Measurements from ENCODE around the gene PRR33. TPM values are rescaled to one million over a fixed set of nuclear protein-coding genes. Genes with fewer than 3 reads are reported as not detected.

The PRR33 gene
- total RNA-seq, 2 donors from 2014 or later, result not detected

DNA sequence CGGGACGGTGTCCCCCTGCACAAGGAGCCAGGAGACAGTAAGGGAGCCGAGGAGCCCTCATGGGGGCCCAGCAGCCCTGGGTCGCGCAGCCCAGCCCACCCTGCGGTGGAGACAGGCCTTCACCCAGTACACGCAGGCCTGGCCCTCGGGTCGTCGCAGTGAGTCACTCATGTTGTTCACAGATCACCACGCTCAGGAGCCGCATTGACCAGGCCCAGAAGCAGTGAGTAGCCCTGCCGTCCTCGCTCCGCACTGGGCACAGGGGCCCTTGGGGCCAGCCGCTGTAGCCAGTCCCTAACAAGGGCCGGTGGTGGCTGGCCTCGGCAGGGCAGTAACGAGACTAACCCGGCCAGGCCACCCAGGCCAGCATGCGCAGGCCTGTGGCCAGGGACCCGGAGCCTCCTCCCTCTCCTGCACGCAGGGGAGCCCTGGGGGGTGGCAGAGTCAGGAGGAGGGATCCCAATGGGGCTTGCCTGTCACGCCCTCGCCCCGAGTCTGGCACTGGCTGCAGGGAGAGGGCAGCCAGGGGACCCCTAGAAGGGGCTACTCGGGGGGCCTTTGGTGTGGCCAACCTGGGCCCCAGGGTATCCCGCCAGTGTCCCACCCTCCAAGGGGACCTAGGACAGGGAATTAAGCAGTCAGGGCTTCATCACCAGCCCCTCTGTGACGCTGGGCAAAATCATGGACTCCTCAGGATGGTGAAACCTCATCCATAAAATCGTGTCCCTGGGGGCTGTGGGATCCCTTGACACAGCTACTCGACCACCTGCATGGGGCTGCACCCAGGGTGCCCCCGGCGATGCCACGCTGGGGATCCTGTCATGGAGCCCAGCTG is 45.3 kb upstream of the PRR33 start:
- Histone ChIP-seq H3K9me3 (no peaks in the 10 kb centered on the region), H3K4me3 (no peak overlapping the region), H3K36me3 (replicated peaks in 1 of 2; ENCODE audit: insufficient read depth in 1 of 2, low read depth in 2 of 2) (no peaks in the 10 kb centered on the region), H3K4me1 (no peaks in the 10 kb centered on the region), H3K27me3 (no peaks in the 10 kb centered on the region), H3K27ac (no peak overlapping the region)
- no peak for ATAC-seq
- intact Hi-C loops (cut with DNase I), result loop anchor here (2.0 kb wide), 1 partner anchor 22 kb away; no protein-coding TSS in a partner anchor
- WGBS, 2 donors, result 91% methylated on average over 24 of the region's 34 CpGs; no CpG with 5 or more reads in 1 of the 2 donors
- TF ChIP-seq, protein P1, sequence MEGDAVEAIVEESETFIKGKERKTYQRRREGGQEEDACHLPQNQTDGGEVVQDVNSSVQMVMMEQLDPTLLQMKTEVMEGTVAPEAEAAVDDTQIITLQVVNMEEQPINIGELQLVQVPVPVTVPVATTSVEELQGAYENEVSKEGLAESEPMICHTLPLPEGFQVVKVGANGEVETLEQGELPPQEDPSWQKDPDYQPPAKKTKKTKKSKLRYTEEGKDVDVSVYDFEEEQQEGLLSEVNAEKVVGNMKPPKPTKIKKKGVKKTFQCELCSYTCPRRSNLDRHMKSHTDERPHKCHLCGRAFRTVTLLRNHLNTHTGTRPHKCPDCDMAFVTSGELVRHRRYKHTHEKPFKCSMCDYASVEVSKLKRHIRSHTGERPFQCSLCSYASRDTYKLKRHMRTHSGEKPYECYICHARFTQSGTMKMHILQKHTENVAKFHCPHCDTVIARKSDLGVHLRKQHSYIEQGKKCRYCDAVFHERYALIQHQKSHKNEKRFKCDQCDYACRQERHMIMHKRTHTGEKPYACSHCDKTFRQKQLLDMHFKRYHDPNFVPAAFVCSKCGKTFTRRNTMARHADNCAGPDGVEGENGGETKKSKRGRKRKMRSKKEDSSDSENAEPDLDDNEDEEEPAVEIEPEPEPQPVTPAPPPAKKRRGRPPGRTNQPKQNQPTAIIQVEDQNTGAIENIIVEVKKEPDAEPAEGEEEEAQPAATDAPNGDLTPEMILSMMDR (IDR thresholded peaks at IDR 0.05), result no peak
- no peak for TF ChIP-seq POLR2A (IDR thresholded peaks at IDR 0.05)
- peak in 1 of 4 donors; percentile 7 for DNase-seq

DNA sequence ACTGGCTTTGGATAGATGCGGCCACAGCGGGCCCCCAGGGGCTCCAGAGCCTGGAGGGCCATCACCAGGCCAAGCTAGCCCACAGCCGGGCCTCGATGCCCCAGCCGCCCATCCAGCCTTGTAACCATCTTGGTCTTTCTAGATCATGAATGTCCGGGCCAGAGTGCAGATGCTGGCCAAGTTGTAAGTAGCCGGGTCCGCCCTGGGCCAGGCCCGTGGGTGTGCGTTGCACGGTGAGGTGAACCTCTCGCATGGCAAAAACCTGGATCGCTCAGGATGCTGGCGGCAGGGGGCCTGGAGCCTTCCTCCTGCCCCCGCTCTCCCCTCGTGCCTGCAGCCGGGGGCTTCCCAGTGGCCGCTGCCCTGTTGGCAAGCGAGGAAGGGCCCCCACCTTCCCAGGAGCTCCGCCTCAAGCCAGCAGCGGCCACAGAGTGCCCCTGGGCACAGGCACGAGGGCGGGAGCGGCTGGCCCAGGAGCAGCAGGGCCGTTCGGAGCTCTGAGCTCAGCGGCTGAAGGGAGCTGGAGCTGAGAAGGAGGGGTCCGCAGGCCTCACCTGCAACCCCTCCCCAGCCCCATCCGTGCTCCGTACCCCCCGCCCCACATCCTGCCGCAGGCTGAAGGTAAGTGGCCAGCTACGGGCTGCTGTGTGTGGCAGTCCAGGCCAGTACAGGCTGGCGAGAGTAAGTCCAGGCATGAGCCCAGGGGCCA is 44.5 kb upstream of the PRR33 start:
- intact Hi-C loops (cut with DNase I), result loop anchor here (2.0 kb wide), 1 partner anchor 21 kb away; no protein-coding TSS in a partner anchor
- TF ChIP-seq, protein P1 (IDR thresholded peaks at IDR 0.05), result no peak
- ATAC-seq, result no peak
- Histone ChIP-seq H3K4me3 (no peak overlapping the region), H3K27me3 (no peaks in the 10 kb centered on the region), H3K36me3 (replicated peaks in 1 of 2; ENCODE audit: insufficient read depth in 1 of 2, low read depth in 2 of 2) (no peaks in the 10 kb centered on the region), H3K9me3 (no peaks in the 10 kb centered on the region), H3K27ac (no peak overlapping the region), H3K4me1 (no peaks in the 10 kb centered on the region)
- WGBS, 2 donors, result 92% methylated on average over 29 of the region's 34 CpGs; no CpG with 5 or more reads in 1 of the 2 donors
- no peak for DNase-seq

DNA sequence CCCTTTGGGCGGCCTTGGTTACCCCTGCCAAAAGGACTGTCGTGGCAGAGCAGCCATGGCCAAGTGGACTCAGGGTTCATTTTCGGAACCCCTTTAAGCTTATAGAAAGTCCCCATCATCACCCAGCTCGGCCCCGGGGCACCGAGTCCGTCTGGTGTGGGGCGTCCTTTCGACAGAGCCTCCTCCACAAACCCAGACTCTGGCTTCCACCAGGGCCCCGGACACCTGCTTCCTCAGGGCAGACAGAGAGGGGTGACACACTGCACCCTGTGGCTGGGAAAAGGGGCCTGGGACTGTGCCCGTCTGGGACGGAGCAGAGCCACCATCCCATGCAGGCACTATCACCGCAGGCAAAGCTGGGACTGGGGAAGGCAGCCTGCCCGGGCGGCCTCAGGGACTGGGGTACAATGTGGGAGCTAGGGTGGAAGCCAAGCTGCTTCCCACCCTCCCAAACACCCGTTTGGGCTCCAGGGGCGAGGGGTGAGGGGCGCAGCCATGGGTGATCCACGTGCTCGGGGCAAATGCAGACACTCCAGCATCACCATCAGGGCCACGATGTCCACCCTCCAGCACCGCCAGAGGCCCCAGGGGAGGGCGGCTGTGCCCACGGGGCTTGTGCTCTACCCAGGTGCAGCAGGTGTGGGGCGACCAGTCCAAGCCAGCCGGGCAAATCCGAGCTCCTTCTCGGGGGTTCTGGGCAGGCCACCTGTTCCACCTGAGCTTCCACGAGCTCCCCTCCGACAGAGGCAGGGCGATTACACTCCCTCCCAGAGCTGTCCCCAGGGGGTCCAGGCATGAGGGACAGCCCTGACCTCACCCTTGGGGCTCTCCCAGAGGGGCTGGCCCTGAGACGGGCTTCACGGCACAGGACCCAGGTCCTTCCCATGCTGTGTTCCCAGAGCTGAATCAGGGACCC is 43.7 kb upstream of the PRR33 start:
- H3K27ac ChIP-seq, result no peak overlapping the region
- WGBS, 2 donors, result 75 to 78% methylated on average over 11 to 33 of the region's 33 CpGs
- ATAC-seq (no peak), DNase-seq (peak in 1 of 4 donors; percentile 7)
- H3K4me3 ChIP-seq, result no peak overlapping the region
- no peaks in the 10 kb centered on the region for H3K36me3 ChIP-seq (replicated peaks in 1 of 2; ENCODE audit: insufficient read depth in 1 of 2, low read depth in 2 of 2)
- intact Hi-C loops (cut with DNase I), result loop anchor here (2.0 kb wide), 1 partner anchor 21 kb away; no protein-coding TSS in a partner anchor
- H3K4me1 ChIP-seq, result no peaks in the 10 kb centered on the region
- no peaks in the 10 kb centered on the region for H3K9me3 ChIP-seq
- no peaks in the 10 kb centered on the region for H3K27me3 ChIP-seq
- TF ChIP-seq, protein P1 (IDR thresholded peaks at IDR 0.05), result no peak
- TF ChIP-seq POLR2A (IDR thresholded peaks at IDR 0.05), result no peak

DNA sequence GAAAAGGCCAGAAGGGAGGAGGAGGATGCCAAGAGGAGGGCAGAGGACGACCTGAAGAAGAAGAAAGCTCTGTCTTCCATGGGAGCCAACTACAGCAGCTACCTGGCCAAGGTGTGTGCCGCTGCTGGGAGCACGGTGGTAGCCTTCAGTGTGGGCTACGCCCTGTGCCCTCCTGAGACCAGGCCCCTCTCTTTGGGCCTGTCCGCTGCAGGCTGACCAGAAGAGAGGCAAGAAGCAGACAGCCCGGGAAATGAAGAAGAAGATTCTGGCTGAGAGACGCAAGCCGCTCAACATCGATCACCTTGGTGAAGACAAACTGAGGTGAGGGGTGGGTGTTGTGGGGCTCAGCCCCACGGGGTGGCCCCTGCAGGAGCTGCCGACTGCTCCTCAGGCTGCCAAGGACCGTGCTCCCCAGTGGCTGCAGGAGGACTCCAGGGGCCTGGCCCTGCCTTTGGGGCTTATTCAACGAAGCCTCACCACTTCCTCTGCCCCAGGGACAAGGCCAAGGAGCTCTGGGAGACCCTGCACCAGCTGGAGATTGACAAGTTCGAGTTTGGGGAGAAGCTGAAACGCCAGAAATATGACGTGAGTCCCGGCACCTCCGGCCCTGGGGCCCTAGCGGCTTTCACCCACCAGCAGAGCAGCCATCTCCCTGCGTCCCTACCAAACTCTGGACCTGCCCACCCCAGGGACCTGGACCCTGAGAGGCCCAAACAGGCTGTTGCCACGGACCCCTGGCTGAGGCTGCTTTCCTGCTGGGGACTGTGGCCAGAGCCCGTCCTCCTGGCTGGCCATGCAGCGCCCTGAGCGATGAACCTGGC is 42.9 kb upstream of the PRR33 start:
- DNase-seq, result peak in 1 of 4 donors; percentile 9
- intact Hi-C loops (cut with DNase I), result no loop called here

More for the DNA sequence above, 42.9 kb upstream of the PRR33 start:
- TF ChIP-seq, protein P1 (IDR thresholded peaks at IDR 0.05), result no peak
- no peak for TF ChIP-seq POLR2A (IDR thresholded peaks at IDR 0.05)
- H3K4me3 ChIP-seq, result no peak overlapping the region
- no peaks in the 10 kb centered on the region for H3K36me3 ChIP-seq (replicated peaks in 1 of 2; ENCODE audit: insufficient read depth in 1 of 2, low read depth in 2 of 2)
- ATAC-seq, result no peak
- no peaks in the 10 kb centered on the region for H3K27me3 ChIP-seq
- WGBS, 2 donors, result 65 to 72% methylated on average over 13 to 18 of the region's 24 CpGs
- H3K27ac ChIP-seq, result no peak overlapping the region
- no peaks in the 10 kb centered on the region for H3K4me1 ChIP-seq
- no peaks in the 10 kb centered on the region for H3K9me3 ChIP-seq
